ENCODE measurements around the gene DOCK11.

DOCK11 gene

DNA sequence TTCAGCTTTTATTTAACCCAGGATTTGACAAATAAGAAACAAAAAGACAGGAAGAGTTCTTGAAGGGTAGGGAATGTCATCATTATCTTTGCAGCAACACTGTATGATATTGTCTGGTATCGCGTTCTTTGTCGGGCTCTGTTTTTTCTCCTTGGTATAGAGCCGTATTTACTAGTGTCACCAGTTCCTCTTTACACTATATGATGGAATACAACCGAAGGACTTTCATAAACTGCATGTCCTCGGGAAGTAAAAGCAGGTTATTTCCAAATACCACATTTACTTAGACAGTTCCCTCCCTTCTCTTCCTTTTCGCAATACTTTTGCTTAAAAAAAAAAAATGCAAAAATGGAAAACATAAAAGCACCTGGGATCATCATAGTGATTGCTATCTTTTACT, 135.2 kb downstream of the DOCK11 start:
- DNase-seq (ENCODE audit: low spot score) = no peak

DNA sequence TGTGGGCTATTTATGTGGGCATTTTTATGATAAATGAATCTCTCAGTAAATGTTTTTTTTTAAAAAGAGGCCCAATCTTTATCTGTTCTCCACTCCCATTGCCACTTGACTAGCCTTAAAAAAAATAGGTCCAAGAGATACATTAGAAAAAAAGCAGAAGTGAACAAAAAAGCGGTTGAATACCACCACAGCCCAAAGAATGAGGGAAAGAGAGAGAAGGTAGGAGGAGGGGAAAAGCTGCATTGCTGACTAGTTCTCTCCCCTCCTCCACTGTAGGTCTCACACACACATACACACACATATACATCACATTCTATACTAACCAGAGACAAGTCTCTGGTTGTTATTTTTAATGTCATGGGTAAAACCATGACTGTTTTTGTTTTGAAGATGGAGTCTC, 136.0 kb downstream of the DOCK11 start:
- no peak for DNase-seq (ENCODE audit: low spot score)

DNA sequence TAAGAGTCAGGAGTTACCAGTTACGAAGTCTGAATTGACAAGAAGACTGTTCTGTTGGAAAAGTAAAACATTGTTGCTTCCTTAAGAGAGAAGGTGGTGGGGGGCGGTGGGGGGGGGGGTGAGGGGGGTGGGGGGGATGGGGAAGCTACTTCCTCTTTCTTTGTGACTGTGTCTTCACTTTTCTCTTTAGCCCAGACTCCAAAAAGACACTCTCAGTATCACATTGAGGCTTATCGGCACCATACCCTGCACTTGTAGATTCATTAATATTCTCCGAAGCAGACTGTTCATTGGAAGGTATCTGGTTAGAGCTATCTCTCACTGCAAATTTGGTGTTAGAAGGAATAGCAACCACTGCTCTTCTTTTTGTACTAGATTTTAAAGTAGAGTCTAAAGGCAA, 137.2 kb downstream of the DOCK11 start:
- no peak for DNase-seq (ENCODE audit: low spot score)

DNA sequence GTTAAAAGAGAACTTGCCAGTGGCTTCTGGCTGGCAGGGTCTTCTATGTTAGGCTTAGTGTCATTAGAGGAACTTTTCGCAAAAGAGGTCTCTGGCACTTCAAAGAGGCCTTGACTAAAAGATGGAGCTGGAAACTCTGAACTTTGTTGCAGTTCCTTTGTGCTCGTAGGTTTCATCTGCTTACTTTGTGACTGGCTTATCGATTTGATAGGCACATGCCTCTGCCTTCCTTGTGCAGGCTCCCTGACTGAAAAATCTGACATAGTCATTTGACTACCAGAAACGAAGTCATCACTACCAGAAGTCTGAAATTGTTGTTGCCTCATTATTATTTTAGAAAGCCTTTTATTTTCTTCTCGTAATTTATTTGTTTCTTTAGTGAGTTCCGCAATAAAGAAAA, 137.9 kb downstream of the DOCK11 start:
- DNase-seq (ENCODE audit: low spot score) = no peak

DNA sequence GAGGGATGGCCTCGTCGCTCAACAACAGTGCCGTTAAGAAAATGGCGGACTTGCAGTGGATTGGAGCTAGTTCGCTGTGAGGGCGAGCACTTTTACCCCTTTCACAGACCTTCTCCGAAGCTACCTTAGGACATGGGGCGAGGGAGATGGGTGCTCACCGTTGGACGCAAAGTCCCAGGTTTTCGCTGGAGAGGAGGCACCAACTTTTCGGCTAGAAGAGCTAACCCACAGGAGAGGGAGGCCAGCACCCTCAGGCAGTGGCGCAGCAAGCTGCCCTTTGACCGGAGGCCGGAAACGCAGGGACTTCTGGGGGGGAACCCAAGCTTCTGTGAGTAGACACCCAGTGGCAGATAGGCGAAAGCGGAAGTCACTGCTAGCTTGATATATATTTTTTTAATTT, 138.7 kb downstream of the DOCK11 start:
- no peak for DNase-seq (ENCODE audit: low spot score)

DNA sequence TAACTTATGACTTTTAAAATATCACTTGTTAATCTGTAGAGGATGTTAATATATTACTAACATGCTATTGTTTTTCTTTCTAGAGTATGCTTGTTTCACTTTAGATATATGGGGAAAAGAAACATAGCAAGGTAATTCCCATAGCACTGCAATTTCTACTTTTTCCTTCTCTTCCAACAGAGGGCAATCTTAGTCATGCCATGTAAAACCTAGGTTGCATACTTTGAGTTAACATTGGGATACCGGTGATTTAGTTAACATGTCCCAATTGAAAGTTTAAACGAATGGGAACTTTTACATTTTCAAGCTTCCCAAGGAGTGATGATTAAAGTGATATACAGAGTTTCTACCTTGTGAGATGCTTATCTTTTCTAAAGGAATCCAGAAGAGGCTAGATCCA, 142.4 kb downstream of the DOCK11 start:
- no peak for DNase-seq (ENCODE audit: low spot score)

DNA sequence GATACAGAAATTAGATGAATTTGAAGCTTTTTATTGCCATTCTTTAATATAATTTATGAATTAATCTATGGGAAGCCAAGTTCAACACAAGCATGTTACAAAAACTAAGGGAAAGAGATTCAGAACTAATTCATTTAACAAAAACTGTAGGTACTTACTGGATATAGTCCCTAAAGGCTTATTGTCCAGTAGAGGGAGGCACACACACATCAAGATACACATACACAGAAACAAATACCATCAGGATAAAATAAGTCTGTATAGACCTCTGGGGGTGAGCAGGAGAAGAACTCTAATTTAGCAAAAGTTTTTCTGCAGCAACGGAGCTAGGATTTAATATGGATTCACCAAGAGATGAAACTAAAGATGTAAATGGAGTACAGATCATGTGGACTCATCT, 148.8 kb downstream of the DOCK11 start:
- peak; percentile 12 for DNase-seq (ENCODE audit: low spot score)

DNA sequence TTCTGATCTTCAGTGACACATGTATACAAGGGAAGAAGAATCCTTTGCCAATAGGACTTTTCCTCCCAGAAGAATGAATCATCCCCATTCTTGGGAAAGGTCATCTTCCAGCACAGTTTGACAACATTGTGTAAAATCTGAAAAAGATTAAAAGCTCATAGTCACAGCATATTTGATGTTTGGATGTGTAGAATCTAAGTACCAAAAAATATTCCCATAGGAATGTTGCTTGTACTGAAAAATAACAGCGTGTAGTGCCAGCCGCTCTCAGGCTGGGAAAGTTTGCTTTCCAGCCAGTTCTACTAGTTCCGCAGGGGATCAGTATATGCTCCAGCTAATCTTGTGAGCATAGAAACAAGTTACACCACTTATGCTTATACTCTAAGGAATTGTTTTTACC, 157.1 kb downstream of the DOCK11 start:
- DNase-seq (ENCODE audit: low spot score) = no peak

DNA sequence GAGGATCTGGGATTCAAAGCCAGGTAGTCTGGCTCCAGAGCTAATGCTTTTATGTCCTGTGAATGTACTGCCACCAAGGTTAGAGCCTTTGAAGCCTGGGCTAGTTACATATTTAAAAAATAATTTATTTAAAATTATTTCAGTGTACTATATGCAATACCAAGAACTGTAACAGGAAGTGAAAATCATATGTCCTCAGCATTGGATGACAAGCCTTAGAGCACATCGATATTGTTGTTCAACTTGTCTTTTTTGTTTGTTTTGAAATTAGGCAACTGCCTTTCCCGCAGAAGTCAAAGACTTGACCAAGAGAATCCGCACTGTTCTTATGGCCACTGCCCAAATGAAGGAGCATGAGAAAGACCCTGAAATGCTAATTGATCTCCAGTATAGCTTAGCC, 158.7 kb downstream of the DOCK11 start:
- no peak for DNase-seq (ENCODE audit: low spot score)

DNA sequence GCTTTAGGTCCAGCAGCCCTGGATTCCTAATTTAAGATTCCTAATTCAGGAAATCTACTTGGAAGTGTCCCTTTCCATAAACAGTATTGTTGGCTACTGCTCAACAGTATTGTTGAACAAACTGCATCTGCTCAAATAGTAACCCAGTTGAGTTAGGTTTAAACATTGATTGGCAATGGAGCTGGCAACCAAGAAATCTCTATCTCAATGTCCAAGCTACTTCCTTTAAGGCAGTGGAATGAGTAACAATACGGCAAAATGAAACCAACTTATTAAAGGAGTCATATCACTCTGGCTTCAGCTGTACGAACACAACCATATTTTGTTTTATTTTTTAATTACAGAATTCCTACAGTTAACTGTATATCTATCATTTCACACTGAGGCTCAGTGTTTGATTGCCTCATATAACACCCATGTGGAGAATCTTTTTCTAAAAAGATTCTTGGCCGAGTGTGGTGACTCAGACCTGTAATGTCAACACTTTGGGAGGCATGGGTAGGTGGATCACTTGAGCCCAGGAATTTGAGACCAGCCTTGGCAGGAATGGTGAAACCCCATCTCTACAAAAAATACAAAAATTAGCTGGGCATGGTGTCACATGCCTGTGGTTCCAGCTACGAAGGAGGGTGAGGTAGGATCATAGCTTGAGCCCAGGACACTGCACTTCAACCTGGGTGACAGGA, 160.1 kb downstream of the DOCK11 start:
- no peak for DNase-seq (ENCODE audit: low spot score)

DNA sequence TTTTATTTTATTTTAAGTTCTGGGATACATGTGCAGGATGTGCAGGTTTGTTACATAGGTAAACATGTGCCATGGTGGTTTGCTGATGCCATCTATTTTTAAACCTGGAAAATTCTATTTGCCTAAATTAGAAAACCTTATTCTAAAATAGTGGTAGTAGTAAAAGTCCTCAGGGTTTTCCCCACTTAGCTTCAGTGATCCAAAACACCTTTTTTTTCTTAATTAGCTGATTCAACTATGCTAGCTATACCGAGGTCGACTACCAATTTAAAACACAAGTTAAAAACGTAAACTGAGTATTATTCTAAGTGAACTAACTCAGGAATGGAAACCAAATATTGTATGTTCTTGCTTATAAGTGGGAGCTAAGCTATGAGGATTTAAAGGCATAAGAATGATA, 161.8 kb downstream of the DOCK11 start:
- DNase-seq (ENCODE audit: low spot score) = no peak

DNA sequence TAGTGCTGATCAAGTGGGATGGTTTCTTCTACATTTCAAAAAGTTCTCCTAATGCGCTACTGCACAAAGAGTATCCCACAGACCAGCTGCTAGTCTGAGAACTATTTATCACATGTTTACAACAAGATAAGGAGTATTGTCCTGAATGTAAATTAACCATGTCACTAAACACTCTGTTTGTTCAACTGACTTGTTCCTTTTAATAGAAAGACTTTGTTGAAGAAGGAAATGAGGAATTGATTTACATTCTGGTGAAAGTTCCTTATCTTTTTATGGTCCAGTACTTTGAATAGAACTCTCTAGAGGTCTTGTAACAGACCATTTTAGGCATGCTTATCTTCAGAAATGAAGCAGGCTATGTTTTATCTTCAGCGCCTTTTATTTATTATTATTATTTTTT, 164.5 kb downstream of the DOCK11 start:
- no peak for DNase-seq (ENCODE audit: low spot score)

DNA sequence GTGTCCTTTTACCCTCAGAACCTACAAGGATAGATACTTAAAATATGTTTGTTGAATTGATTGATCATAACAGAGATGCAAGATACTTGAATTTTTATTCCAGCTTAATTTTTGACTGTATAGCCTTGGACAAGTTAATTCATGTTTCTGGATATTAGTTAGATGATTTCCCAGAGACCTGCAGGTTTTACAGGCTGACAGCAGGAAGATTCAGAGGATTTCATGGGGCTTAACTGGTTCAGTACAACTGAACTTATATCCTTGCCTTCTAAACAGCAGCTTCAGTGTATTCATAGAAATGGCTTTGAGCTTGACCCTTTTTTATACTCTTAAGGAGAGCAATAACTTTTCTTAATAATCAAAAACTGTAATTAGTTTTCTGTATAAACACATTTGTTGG, 169.6 kb downstream of the DOCK11 start:
- DNase-seq (ENCODE audit: low spot score) = no peak

DNA sequence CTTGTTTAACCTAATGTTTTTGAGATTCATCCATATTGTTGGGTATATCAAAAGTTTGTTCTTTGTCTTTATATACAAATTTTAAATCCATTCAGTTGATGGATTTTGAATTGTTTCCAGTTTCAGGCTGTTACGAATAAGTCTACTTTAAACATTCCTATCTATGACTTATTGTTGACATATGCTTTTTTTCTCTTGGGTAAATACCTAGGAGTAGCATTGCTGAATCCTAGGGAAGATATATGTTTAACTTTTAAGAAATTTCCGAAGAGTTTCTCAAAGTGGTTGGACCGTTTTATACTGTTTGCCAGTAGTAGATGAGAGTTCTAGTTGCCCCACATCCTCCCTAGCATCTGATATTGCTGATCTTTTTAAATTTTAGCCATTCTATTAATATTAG, 170.9 kb downstream of the DOCK11 start:
- no peak for DNase-seq (ENCODE audit: low spot score)

DNA sequence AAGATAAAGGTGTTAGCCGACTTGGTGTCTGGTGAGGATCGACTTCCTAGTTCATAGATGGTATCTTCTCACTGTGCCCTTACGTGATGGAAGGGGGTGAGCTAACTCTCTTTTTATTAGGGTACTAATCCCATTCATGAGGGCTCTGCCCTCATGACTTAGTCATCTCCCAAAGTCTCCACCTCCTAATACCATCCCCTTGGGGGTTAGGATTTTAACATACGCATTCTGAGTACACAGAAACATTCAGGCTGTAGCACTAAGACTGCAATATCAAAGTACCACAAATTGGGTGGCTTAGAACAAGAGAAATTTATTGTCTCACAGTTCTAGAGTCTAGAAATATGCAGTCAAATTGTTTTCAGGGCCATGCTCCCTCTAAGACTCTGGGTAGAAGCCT, 173.8 kb downstream of the DOCK11 start:
- DNase-seq (ENCODE audit: low spot score) = no peak

DNA sequence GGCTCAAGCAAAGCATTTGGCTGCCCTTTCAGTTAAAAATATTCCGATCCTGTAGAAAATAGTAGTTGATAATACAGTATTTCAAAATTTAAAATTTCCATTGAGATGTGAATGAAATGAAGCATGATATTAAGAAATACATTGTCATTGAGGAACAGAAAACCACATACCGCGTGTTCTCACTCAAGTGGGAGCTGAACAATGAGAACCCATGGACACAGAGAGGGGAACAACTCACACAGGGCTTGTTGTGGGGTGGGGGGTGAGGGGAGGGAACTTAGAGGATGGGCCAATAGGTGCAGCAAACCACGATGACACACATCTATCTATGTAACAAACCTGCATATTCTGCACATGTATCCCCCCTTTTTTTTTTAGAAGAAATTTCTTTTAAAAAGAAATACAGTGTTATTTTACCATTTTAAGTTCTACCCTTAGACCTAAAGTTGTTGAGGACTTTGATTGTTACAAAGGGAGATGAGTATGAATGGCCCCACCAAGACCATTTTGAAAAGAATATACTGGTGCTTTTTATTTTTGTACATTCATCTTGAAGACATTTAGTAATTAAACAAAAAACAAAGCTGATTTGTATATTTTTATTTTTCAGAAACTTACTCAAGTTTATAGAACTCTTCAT, 179.8 kb downstream of the DOCK11 start:
- no peak for DNase-seq (ENCODE audit: low spot score)

DNA sequence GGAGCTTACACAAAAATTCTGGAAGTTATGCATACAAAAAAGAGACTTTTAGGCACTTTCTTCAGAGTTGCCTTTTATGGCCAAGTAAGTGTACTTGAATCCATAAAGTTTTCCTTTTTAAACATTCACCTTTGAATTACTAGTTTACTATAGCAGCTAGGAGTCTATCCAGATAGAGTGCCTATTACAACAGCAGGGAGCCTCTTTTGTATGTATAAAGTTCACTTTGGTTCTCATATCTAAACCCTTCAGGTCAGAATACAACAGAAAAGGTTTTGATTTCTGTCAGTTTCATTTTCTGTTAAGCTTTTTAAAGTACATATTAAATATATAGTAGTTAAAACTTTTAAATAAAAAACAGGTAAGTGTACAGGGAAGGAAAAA, 180.3 kb downstream of the DOCK11 start:
- DNase-seq (ENCODE audit: low spot score) = no peak

DNA sequence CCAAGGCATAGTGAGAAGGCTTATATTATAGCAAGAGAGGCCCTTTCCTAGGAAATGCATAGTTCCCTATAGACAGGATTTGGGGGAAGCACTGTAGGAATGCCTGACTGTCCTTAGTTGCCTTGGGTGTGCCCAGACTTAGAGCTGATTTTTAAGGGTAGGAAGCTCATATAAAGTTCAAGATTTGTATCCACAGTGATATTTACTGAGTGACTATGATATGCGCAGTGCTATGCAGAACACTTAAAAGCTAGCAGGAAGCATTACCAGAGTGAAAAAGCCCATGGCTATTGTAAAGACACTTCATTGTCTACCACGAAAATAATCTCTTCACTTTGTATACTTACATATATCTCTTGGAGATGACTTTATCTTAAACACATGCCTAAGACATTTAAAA, 181.7 kb downstream of the DOCK11 start:
- DNase-seq (ENCODE audit: low spot score) = no peak

DNA sequence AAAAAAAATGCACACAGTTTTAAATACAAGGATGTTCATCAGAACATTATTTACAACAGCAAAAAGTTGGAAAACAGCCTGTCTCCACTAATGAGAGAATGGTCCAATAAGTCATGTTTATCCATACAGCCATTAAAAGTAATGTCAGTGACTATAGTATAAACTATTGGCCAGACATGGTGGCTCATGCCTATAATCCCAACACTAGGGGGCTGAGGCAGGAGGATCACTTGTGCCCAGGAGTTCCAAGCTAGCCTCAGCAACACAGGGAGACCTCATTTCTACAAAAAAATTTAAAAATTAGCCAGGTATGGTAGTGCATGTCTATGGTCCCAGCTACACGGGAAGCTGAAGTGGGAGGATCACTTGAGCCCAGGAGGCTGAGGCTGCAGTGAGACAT, 183.7 kb downstream of the DOCK11 start:
- no peak for DNase-seq (ENCODE audit: low spot score)

DNA sequence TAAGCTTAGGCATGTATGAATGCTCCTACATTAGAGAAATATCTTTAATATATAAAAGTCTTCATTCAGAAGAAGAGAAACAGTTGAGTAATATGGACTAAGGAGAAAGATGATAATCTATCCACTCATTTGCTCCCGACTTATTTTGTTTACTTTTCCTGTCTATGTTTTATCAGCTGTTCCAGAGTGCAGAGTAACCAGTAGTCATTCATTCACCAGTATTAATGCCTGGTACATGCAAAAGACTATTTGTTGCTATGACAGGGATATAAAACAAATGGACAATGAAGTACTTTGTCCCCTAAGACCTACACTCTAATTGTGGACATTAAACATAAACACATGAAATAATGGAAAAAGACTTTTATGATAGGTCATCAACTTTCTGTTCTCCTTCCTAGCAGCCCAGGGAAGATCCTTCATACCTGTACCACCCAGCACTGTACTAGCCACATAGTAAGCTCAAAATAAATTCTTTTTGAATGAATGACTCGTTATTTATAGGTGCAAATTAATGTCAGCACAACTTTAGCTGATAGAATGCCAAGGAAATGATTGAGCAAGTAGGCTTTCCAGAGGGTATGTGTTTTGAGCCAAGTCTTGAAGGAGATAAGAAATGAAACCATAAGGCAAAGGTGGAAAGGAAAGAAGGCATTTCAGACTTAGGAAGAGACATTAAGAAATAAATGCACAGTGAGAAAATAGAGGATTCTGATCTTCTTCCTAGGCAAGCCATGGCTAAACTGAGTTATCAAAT, 186.8 kb downstream of the DOCK11 start:
- DNase-seq (ENCODE audit: low spot score) = no peak

DNA sequence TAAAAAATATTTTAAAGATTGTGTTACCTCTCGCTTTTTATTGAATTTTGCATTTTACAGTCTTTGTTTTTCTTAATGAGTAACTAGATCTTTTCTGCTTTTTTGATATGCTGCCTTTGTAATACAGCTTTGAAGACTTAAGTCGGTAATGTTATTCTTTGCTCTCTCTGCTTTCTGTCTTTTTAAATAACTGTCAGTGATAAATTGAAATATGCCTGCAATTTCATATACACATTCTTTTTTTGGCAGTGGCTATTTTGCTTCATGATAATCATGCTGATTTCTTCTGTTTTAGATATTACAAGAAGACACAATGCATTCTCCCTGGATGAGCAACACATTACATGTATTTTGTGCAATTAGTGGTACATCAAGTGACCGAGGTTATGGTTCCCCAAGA, 189.8 kb downstream of the DOCK11 start:
- DNase-seq (ENCODE audit: low spot score) = no peak

DNA sequence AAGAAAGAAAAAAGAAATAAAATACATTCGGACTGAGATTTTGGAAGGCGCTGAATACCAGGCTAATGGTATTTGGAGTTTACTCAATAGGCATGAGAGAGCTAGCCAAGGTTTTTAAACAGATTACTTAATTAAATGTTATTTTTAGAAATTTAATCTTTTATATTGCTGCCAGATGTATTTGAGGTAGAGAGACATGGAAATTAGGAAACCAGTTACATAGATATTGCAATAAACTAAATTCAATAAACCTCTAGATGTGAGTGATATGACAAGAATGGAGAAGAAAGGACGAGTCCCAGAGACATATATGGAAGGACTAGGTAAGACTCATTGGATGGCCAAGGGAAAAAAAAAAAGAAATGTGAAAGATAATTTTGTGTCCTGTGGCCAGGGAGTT, 193.3 kb downstream of the DOCK11 start:
- DNase-seq (ENCODE audit: low spot score) = no peak

DNA sequence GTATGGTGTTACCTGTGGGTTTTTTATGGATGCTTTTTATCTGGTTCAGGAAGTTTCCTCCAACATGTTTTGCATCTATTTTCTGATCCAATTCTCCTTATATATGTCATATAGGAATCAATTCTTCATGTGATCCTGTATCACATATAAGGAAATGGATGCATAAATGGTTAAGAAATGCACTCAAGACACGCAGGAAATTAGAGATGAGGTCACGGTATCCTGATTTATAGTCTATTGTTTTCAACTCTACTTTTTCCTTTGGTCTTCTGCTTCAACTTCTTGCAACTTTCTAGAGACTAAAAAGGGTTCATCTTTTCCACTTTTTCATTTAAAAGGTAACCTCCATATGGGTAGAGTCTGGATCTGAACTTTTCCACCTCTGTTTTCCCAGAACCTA, 198.2 kb downstream of the DOCK11 start:
- no peak for DNase-seq (ENCODE audit: low spot score)

DNA sequence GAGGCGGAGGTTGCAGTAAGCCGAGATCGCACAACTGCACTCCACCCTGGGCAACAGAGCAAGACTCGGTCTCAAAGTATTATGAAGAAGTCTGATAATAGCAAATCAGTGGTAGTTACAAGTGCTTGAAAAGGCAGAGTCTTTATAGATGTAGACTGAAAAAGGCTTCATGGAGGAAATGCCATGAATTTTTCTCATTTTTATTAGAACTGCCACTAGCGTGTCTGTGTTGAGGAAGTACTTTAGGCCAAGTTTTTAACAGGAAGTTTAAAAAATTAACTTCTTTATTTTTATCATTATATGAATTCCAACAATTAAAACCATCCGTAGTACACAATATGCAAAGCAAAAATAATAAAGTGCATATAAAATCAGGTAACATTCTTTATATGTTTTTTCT, 199.0 kb downstream of the DOCK11 start:
- no peak for DNase-seq (ENCODE audit: low spot score)

All from HuH-7.5 (cell line).